WTC11 (cell line): ENCODE measurements around the gene FARP2. TPM values are rescaled to one million over a fixed set of nuclear protein-coding genes. Genes with fewer than 3 reads are reported as not detected.

Source experiments
- ARID4B ChIP-seq: sonication (generic); formaldehyde crosslinking; IDR thresholded peaks from 2 replicates; pipeline ENCODE4 v1.8.0; 2023; ENCODE audit warnings: missing genetic modification reagents, mild to moderate bottlenecking, borderline replicate concordance
- ATF6 ChIP-seq: sonication (generic); formaldehyde crosslinking; IDR thresholded peaks from 2 replicates; pipeline ENCODE4 v1.8.1; 2023; ENCODE audit warnings: mild to moderate bottlenecking, missing genetic modification reagents
- CBFB ChIP-seq: sonication (generic); formaldehyde crosslinking; IDR thresholded peaks from 2 replicates; pipeline ENCODE4 v1.8.1; 2022; ENCODE audit warnings: mild to moderate bottlenecking, low read depth, missing genetic modification reagents
- HMGA2 ChIP-seq: fragments of 250-450 bp; sonication (Bioruptor Pico); IDR thresholded peaks from 2 replicates; pipeline ENCODE4 v1.4.0; 2021; ENCODE audit warnings: mild to moderate bottlenecking, moderate library complexity
- NFE2L1 ChIP-seq: sonication (generic); formaldehyde crosslinking; IDR thresholded peaks from 2 replicates; pipeline ENCODE4 v1.8.1; 2023; ENCODE audit warnings: missing genetic modification reagents
- NR2C2 ChIP-seq: sonication (generic); formaldehyde crosslinking; IDR thresholded peaks from 2 replicates; pipeline ENCODE4 v1.8.0; 2022; ENCODE audit warnings: mild to moderate bottlenecking, missing genetic modification reagents
- OVOL2 ChIP-seq: fragments of 250-450 bp; sonication (Bioruptor Pico); IDR thresholded peaks from 2 replicates; pipeline ENCODE4 v1.9.0; 2021; ENCODE audit warnings: mild to moderate bottlenecking, borderline replicate concordance
- SOX15 ChIP-seq: fragments of 250-450 bp; sonication (Bioruptor Pico); IDR thresholded peaks from 2 replicates; pipeline ENCODE4 v1.9.0; 2021; ENCODE audit warnings: mild to moderate bottlenecking
- TEAD1 ChIP-seq: sonication (generic); formaldehyde crosslinking; IDR thresholded peaks from 2 replicates; pipeline ENCODE4 v1.8.0; 2022; ENCODE audit warnings: mild to moderate bottlenecking, missing genetic modification reagents
- TEAD4 ChIP-seq: sonication (generic); formaldehyde crosslinking; IDR thresholded peaks from 2 replicates; pipeline ENCODE4 v1.8.0; 2022; ENCODE audit warnings: mild to moderate bottlenecking, missing genetic modification reagents
- ZMAT4 ChIP-seq: fragments of 250-450 bp; sonication (Bioruptor Pico); IDR thresholded peaks from 2 replicates; pipeline ENCODE4 v1.9.0; 2021; ENCODE audit warnings: mild to moderate bottlenecking
- ZNF138 ChIP-seq: sonication (generic); formaldehyde crosslinking; conservative IDR thresholded peaks from 2 replicates; pipeline ENCODE4 v1.8.1; 2022; ENCODE audit warnings: mild to moderate bottlenecking, moderate library complexity, missing genetic modification reagents
- ZNF532 ChIP-seq: fragments of 250-450 bp; sonication (Bioruptor Pico); IDR thresholded peaks from 2 replicates; pipeline ENCODE4 v1.9.0; 2021; ENCODE audit warnings: mild to moderate bottlenecking, borderline replicate concordance
- total RNA-seq: library from RNA; stranded (reverse); gene quantifications from 3 replicates; pipeline ENCODE4 v1.2.3, GENCODE V29; 2021
- TF ChIP-seq, protein P1 (sequence below): sonication (generic); formaldehyde crosslinking; IDR thresholded peaks from 2 replicates; pipeline ENCODE4 v1.8.1; 2023; ENCODE audit warnings: mild to moderate bottlenecking, missing genetic modification reagents, moderate library complexity
- TF ChIP-seq, protein P2 (sequence below): sonication (generic); formaldehyde crosslinking; conservative IDR thresholded peaks from 2 replicates; pipeline ENCODE4 v1.8.1; 2023; ENCODE audit warnings: mild to moderate bottlenecking, low read depth, missing genetic modification reagents, moderate library complexity
- TF ChIP-seq, protein P3 (sequence below): sonication (generic); formaldehyde crosslinking; IDR thresholded peaks from 2 replicates; pipeline ENCODE4 v1.8.0; 2023; ENCODE audit warnings: mild to moderate bottlenecking, missing genetic modification reagents
- TF ChIP-seq, protein P4 (sequence below): fragments of 250-450 bp; sonication (Bioruptor Pico); IDR thresholded peaks from 2 replicates; pipeline ENCODE4 v2.1.2; 2022; ENCODE audit warnings: mild to moderate bottlenecking, moderate library complexity
- TF ChIP-seq, protein P5 (sequence below): sonication (generic); formaldehyde crosslinking; IDR thresholded peaks from 2 replicates; pipeline ENCODE4 v1.8.1; 2023; ENCODE audit warnings: mild to moderate bottlenecking, missing genetic modification reagents, moderate library complexity

FARP2 gene
- total RNA-seq, 1 experiment from 2014 or later, result 37.8 TPM

- TF ChIP-seq ARID4B (CRISPR knock-in tag) (no peak; the same call in 1 of the 2 replicates), TEAD1 (no peak), HMGA2 (no peak), OVOL2 (CRISPR knock-in tag) (no peak), ZNF138 (CRISPR knock-in tag) (no peak), NFE2L1 (no peak), SOX15 (CRISPR knock-in tag) (no peak), ZMAT4 (CRISPR knock-in tag) (no peak), TEAD4 (CRISPR knock-in tag) (no peak), ZNF532 (CRISPR knock-in tag) (no peak), ATF6 (no peak), NR2C2 (CRISPR knock-in tag) (no peak), CBFB (no peak; the same call in 1 of the 2 replicates)
- TF ChIP-seq, protein P1, sequence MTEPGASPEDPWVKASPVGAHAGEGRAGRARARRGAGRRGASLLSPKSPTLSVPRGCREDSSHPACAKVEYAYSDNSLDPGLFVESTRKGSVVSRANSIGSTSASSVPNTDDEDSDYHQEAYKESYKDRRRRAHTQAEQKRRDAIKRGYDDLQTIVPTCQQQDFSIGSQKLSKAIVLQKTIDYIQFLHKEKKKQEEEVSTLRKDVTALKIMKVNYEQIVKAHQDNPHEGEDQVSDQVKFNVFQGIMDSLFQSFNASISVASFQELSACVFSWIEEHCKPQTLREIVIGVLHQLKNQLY, result no peak
- TF ChIP-seq, protein P2, sequence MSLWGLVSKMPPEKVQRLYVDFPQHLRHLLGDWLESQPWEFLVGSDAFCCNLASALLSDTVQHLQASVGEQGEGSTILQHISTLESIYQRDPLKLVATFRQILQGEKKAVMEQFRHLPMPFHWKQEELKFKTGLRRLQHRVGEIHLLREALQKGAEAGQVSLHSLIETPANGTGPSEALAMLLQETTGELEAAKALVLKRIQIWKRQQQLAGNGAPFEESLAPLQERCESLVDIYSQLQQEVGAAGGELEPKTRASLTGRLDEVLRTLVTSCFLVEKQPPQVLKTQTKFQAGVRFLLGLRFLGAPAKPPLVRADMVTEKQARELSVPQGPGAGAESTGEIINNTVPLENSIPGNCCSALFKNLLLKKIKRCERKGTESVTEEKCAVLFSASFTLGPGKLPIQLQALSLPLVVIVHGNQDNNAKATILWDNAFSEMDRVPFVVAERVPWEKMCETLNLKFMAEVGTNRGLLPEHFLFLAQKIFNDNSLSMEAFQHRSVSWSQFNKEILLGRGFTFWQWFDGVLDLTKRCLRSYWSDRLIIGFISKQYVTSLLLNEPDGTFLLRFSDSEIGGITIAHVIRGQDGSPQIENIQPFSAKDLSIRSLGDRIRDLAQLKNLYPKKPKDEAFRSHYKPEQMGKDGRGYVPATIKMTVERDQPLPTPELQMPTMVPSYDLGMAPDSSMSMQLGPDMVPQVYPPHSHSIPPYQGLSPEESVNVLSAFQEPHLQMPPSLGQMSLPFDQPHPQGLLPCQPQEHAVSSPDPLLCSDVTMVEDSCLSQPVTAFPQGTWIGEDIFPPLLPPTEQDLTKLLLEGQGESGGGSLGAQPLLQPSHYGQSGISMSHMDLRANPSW (CRISPR knock-in tag), result no peak
- TF ChIP-seq, protein P3, sequence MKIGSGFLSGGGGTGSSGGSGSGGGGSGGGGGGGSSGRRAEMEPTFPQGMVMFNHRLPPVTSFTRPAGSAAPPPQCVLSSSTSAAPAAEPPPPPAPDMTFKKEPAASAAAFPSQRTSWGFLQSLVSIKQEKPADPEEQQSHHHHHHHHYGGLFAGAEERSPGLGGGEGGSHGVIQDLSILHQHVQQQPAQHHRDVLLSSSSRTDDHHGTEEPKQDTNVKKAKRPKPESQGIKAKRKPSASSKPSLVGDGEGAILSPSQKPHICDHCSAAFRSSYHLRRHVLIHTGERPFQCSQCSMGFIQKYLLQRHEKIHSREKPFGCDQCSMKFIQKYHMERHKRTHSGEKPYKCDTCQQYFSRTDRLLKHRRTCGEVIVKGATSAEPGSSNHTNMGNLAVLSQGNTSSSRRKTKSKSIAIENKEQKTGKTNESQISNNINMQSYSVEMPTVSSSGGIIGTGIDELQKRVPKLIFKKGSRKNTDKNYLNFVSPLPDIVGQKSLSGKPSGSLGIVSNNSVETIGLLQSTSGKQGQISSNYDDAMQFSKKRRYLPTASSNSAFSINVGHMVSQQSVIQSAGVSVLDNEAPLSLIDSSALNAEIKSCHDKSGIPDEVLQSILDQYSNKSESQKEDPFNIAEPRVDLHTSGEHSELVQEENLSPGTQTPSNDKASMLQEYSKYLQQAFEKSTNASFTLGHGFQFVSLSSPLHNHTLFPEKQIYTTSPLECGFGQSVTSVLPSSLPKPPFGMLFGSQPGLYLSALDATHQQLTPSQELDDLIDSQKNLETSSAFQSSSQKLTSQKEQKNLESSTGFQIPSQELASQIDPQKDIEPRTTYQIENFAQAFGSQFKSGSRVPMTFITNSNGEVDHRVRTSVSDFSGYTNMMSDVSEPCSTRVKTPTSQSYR (CRISPR knock-in tag), result no peak; the same call in 1 of the 2 replicates
- TF ChIP-seq, protein P4, sequence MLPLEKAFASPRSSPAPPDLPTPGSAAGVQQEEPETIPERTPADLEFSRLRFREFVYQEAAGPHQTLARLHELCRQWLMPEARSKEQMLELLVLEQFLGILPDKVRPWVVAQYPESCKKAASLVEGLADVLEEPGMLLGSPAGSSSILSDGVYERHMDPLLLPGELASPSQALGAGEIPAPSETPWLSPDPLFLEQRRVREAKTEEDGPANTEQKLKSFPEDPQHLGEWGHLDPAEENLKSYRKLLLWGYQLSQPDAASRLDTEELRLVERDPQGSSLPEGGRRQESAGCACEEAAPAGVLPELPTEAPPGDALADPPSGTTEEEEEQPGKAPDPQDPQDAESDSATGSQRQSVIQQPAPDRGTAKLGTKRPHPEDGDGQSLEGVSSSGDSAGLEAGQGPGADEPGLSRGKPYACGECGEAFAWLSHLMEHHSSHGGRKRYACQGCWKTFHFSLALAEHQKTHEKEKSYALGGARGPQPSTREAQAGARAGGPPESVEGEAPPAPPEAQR (CRISPR knock-in tag), result no peak
- TF ChIP-seq, protein P5, sequence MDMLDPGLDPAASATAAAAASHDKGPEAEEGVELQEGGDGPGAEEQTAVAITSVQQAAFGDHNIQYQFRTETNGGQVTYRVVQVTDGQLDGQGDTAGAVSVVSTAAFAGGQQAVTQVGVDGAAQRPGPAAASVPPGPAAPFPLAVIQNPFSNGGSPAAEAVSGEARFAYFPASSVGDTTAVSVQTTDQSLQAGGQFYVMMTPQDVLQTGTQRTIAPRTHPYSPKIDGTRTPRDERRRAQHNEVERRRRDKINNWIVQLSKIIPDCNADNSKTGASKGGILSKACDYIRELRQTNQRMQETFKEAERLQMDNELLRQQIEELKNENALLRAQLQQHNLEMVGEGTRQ, result no peak
Observed at GRCh38 chr2:241315879-241316631, 40.0 kb upstream of the FARP2 start, which contains the start of gene SEPTIN2 (continued).
